ENCODE measurements around the gene KCNMB2.

- TF ChIP-seq, protein P1, sequence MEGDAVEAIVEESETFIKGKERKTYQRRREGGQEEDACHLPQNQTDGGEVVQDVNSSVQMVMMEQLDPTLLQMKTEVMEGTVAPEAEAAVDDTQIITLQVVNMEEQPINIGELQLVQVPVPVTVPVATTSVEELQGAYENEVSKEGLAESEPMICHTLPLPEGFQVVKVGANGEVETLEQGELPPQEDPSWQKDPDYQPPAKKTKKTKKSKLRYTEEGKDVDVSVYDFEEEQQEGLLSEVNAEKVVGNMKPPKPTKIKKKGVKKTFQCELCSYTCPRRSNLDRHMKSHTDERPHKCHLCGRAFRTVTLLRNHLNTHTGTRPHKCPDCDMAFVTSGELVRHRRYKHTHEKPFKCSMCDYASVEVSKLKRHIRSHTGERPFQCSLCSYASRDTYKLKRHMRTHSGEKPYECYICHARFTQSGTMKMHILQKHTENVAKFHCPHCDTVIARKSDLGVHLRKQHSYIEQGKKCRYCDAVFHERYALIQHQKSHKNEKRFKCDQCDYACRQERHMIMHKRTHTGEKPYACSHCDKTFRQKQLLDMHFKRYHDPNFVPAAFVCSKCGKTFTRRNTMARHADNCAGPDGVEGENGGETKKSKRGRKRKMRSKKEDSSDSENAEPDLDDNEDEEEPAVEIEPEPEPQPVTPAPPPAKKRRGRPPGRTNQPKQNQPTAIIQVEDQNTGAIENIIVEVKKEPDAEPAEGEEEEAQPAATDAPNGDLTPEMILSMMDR (IDR thresholded peaks at IDR 0.05) = no peak
- no peak for TF ChIP-seq POLR2A (IDR thresholded peaks at IDR 0.05)
- no peak for TF ChIP-seq POLR2AphosphoS5 (IDR thresholded peaks at IDR 0.05)
These were observed 163.6 kb downstream of the KCNMB2 start for GRCh38 chr3:178699810-178700209.
